B cell (primary cell): Measurements from ENCODE around the gene NKTR. TPM values are rescaled to one million over a fixed set of nuclear protein-coding genes. Genes with fewer than 3 reads are reported as not detected.
A peak's percentile ranks its signal among the peaks of the same experiment; 100 is the strongest.

Experiments
- ATAC-seq: fragments of 200-7000 bp; cut with Tn5 transposase; one replicate; pipeline ENCODE4 v1.10.0; 2021; ENCODE audit warnings: low read depth, mild to moderate bottlenecking, moderate number of reproducible peaks, moderate library complexity
- CTCF ChIA-PET: fragments of 350-600 bp; sonication (Branson Sonifier 250); formaldehyde crosslinking; loops from one replicate; lab custom pipeline; 2021; ENCODE audit warnings: antibody characterized with exemption, inconsistent platforms; lab: Charles Lee
- POLR2A ChIA-PET: fragments of 350-600 bp; sonication (Branson Sonifier 250); formaldehyde crosslinking; loops from one replicate; lab custom pipeline; 2021; ENCODE audit warnings: antibody characterized with exemption; lab: Charles Lee
- DNase-seq: peaks from one replicate; pipeline ENCODE4 v3.0.0; 2013
- H2AFZ ChIP-seq: 2 replicates; pipeline ENCODE4 v1.6.1; 2012; ENCODE audit warnings: mild to moderate bottlenecking, low read depth, low read length; ENCODE audit not compliant: insufficient read depth, poor library complexity, severe bottlenecking
- H3K27ac ChIP-seq, 2 donors: 1 replicate in 1 of 2; 2 replicates in 1 of 2; pipeline ENCODE4 v1.5.1; 2012 to 2013; ENCODE audit warnings: low read length in 2 of 2, mild to moderate bottlenecking in 2 of 2, moderate library complexity in 1 of 2
- H3K27me3 ChIP-seq, 4 experiments: fragments of 200-600 bp in 1 of 4; sonication (generic) in 1 of 4; replicated peaks in 1 of 4; 1 replicate in 2 of 4; 2 replicates in 2 of 4; pipeline versions ENCODE4 v1.6.1 to v1.7.0; 2013 to 2016; ENCODE audit warnings: low read length in 3 of 4, mild to moderate bottlenecking in 2 of 4, mixed read lengths in 1 of 4, moderate library complexity in 1 of 4; ENCODE audit not compliant: insufficient read depth in 4 of 4, control insufficient read depth in 3 of 4; ENCODE audit errors: control extremely low read depth in 1 of 4
- H3K36me3 ChIP-seq, 2 experiments: replicated peaks in 1 of 2; 1 replicate in 1 of 2; 2 replicates in 1 of 2; pipeline versions ENCODE4 v1.6.1 to v1.7.1; 2013; ENCODE audit warnings: low read length in 1 of 2; ENCODE audit not compliant: insufficient read depth in 2 of 2, control insufficient read depth in 1 of 2; ENCODE audit errors: control extremely low read depth in 1 of 2, extremely low read depth in 1 of 2
- H3K4me1 ChIP-seq, 2 donors: fragments of 200-600 bp in 1 of 2; sonication (generic) in 1 of 2; 1 replicate in 1 of 2; 2 replicates in 1 of 2; pipeline versions ENCODE4 v1.5.1 to v1.6.1; 2013 to 2017; ENCODE audit warnings: low read length in 2 of 2; ENCODE audit not compliant: control insufficient read depth in 2 of 2, insufficient read depth in 2 of 2
- H3K4me2 ChIP-seq: replicated peaks from 2 replicates; pipeline ENCODE3; 2012; ENCODE audit warnings: mild to moderate bottlenecking, low read depth, low read length; ENCODE audit not compliant: poor library complexity, severe bottlenecking
- H3K4me3 ChIP-seq, 5 experiments: fragments of 200-600 bp in 1 of 5; sonication (generic) in 1 of 5; 1 replicate in 3 of 5; 2 replicates in 2 of 5; pipeline versions ENCODE4 v1.5.1 to v1.7.0; 2011 to 2016; ENCODE audit warnings: low read length in 4 of 5, mild to moderate bottlenecking in 4 of 5, low read depth in 2 of 5, control low read depth in 1 of 5, moderate library complexity in 1 of 5; ENCODE audit not compliant: insufficient read depth in 1 of 5; ENCODE audit errors: control extremely low read depth in 1 of 5, extremely low read depth in 1 of 5
- H3K79me2 ChIP-seq: fragments of 200-600 bp; sonication (generic); one replicate; pipeline ENCODE4 v1.6.0; 2016; ENCODE audit warnings: low read length; ENCODE audit not compliant: control insufficient read depth, insufficient read depth
- H3K9ac ChIP-seq: fragments of 200-600 bp; sonication (generic); 2 replicates; pipeline ENCODE4 v1.6.1; 2017; ENCODE audit warnings: mild to moderate bottlenecking, low read length, moderate library complexity
- H3K9me3 ChIP-seq, 3 donors: one replicate each; pipeline versions ENCODE4 v1.6.1 to v1.7.1; 2013; ENCODE audit warnings: low read length in 2 of 3; ENCODE audit not compliant: control insufficient read depth in 2 of 3, insufficient read depth in 1 of 3; ENCODE audit errors: control extremely low read depth in 1 of 3
- H4K20me1 ChIP-seq: 2 replicates; pipeline ENCODE4 v1.6.0; 2012; ENCODE audit warnings: mild to moderate bottlenecking, low read length; ENCODE audit not compliant: insufficient read depth, control insufficient read depth, poor library complexity, severe bottlenecking
- H3K27ac Mint-ChIP-seq: one replicate; pipeline ENCODE4 v1.8.0; 2021; ENCODE audit warnings: mixed read lengths
- H3K27me3 Mint-ChIP-seq: one replicate; pipeline ENCODE4 v1.8.0; 2021; ENCODE audit warnings: mixed read lengths
- H3K4me1 Mint-ChIP-seq: one replicate; pipeline ENCODE4 v1.8.0; 2021; ENCODE audit warnings: mixed read lengths
- H3K4me3 Mint-ChIP-seq: one replicate; pipeline ENCODE4 v1.8.0; 2021; ENCODE audit warnings: mixed read lengths
- H3K9me3 Mint-ChIP-seq: one replicate; pipeline ENCODE4 v1.8.0; 2022; ENCODE audit warnings: mixed read lengths; ENCODE audit not compliant: insufficient read depth
- CTCF ChIP-seq: fragments of 200-600 bp; IDR thresholded peaks from one replicate; pipeline ENCODE4 v1.8.0; 2022; ENCODE audit warnings: antibody characterized with exemption, mild to moderate bottlenecking
- EZH2 ChIP-seq: IDR thresholded peaks from 2 replicates; pipeline ENCODE4 v1.6.1; 2012; ENCODE audit warnings: borderline replicate concordance, low read depth, mild to moderate bottlenecking, moderate library complexity, low read length; ENCODE audit not compliant: insufficient read depth, poor library complexity, severe bottlenecking
- WGBS: methylation state at CpG from one replicate; pipeline ENCODE4 v1.1.5; 2013; ENCODE audit warnings: missing lambda C conversion rate; ENCODE audit not compliant: insufficient coverage; 5-methylcytosine and 5-hydroxymethylcytosine counted together
- intact Hi-C: fragments of 100-400 bp; cut with micrococcal nuclease; formaldehyde crosslinking; loops from one replicate; pipeline ENCODE4 v1.10.0; 2022
- polyA plus RNA-seq: library from polyadenylated mRNA; depleted of rRNA; stranded (reverse); fragments of >200 nt; gene quantifications from 2 replicates; pipeline ENCODE4 v1.2.3, GENCODE V29; 2012
- total RNA-seq, 2 donors: library from RNA; stranded (reverse); fragments of 120-200 nt in 1 of 2; gene quantifications; 1 replicate in 1 of 2; 2 replicates in 1 of 2; pipeline versions ENCODE4 v1.2.3 to v1.2.4, GENCODE V29; 2013 to 2022

The NKTR gene
- total and polyA plus RNA-seq, 2 donors (not counting 1 experiment from before 2014, with no cell fraction given), result 58.0 to 227 TPM

DNA sequence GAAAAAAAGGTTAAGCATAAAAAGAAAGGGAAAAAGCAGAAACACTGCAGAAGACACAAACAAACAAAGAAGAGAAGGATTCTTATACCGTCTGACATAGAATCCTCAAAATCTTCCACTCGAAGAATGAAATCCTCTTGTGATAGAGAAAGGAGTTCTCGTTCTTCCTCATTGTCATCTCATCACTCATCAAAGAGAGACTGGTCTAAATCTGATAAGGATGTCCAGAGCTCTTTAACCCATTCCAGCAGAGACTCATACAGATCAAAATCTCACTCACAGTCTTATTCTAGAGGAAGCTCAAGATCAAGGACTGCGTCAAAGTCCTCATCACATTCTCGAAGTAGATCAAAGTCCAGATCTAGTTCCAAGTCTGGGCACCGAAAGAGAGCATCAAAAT, 36.5 kb downstream of the NKTR start:
- no peaks in the 10 kb centered on the region for H4K20me1 ChIP-seq
- H2AFZ ChIP-seq, result no peak overlapping the region
- H3K4me2 ChIP-seq, result no peak overlapping the region
- no peaks in the 10 kb centered on the region for H3K79me2 ChIP-seq
- no peaks in the 10 kb centered on the region for H3K27me3 Mint-ChIP-seq
- no peaks in the 10 kb centered on the region for H3K4me1 ChIP-seq
- WGBS, result 92% methylated on average over 2 of the region's 6 CpGs
- H3K27me3 ChIP-seq, result no peaks in the 10 kb centered on the region
- ChIA-PET CTCF (interaction anchor here (0.7 to 3.0 kb wide), 6 partner anchors 11 to 99 kb away, joined by 3 to 14 read pairs (median 5); partner anchors contain the start of gene SEC22C), POLR2A (no interaction called here)
- H3K4me3 ChIP-seq, result no peak overlapping the region
- DNase-seq (no peak), ATAC-seq (no peak)
- intact Hi-C loops, result no loop called here
- no peaks in the 10 kb centered on the region for H3K4me1 Mint-ChIP-seq
- no peaks in the 10 kb centered on the region for H3K9me3 ChIP-seq
- TF ChIP-seq EZH2 (no peak), CTCF (no peak)
- H3K4me3 Mint-ChIP-seq, result no peak overlapping the region
- no peak overlapping the region for H3K9ac ChIP-seq
- no peaks in the 10 kb centered on the region for H3K9me3 Mint-ChIP-seq
- no peak overlapping the region for H3K27ac Mint-ChIP-seq
- peaks cover 34 to 86% of the 10 kb centered on the region in 2 experiments for H3K36me3 ChIP-seq
- H3K27ac ChIP-seq, result no peak overlapping the region

DNA sequence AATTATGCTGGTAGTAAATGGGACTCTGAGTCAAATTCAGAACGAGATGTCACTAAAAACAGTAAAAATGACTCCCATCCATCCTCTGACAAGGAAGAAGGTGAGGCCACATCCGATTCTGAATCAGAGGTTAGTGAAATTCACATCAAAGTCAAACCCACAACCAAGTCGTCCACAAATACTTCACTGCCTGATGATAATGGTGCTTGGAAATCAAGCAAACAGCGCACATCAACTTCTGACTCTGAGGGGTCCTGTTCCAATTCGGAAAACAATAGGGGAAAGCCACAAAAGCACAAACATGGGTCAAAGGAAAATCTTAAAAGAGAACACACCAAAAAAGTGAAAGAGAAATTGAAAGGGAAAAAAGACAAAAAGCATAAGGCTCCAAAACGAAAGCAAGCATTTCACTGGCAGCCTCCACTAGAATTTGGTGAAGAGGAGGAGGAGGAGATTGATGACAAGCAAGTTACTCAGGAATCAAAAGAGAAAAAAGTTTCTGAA, 37.9 kb downstream of the NKTR start:
- 50% methylated on average over 3 of the region's 6 CpGs for WGBS
- CTCF ChIA-PET, result interaction anchor here (3.0 kb wide), 1 partner anchor 66 kb away, joined by 8 read pairs; no protein-coding TSS in a partner anchor
- POLR2A ChIA-PET, result no interaction called here
- no peaks in the 10 kb centered on the region for H4K20me1 ChIP-seq
- no peaks in the 10 kb centered on the region for H3K9me3 ChIP-seq
- ATAC-seq (no peak), DNase-seq (no peak)
- H2AFZ ChIP-seq, result no peak overlapping the region
- no peak overlapping the region for H3K4me3 Mint-ChIP-seq
- H3K27ac ChIP-seq, result peak overlapping the region in 1 of 2 donors; percentile 18
- no peak overlapping the region for H3K4me3 ChIP-seq
- H3K4me2 ChIP-seq, result no peak overlapping the region
- H3K27me3 Mint-ChIP-seq, result no peaks in the 10 kb centered on the region
- no peak overlapping the region for H3K9ac ChIP-seq
- H3K27me3 ChIP-seq, result no peaks in the 10 kb centered on the region
- no peaks in the 10 kb centered on the region for H3K4me1 Mint-ChIP-seq
- no peaks in the 10 kb centered on the region for H3K9me3 Mint-ChIP-seq
- no peak for TF ChIP-seq CTCF
- no peak for TF ChIP-seq EZH2
- no peak overlapping the region for H3K27ac Mint-ChIP-seq
- intact Hi-C loops, result no loop called here
- no peaks in the 10 kb centered on the region for H3K79me2 ChIP-seq
- peaks cover 26 to 87% of the 10 kb centered on the region in 2 experiments for H3K36me3 ChIP-seq
- no peaks in the 10 kb centered on the region for H3K4me1 ChIP-seq
